ENCODE measurements around the gene FKBP5. TPM values are rescaled to one million over a fixed set of nuclear protein-coding genes. Genes with fewer than 3 reads are reported as not detected.

Gene FKBP5
- total and polyA plus RNA-seq, 2 donors (not counting 3 experiments of a cell fraction or from before 2014, with no cell fraction given), result 16.7 to 56.8 TPM

DNA sequence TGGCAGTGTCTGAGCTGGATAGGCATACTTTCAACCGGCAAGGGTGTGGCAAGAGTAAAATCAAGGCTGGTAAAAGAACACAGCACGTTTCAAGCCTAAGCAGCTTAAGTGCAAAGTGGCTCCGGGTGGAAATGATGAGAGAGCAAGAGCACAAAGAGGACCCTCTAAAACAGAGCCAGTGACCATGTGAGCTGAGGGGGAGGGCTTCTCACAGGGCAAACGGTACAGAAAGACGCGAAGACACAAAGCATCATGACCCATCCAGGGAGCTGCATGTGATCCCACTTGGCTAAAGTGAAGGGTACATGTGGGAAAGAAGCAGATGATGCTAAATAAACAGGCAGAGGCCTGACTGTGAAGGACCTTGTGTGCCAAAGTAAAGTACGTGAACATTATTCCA is 25.7 kb downstream of the FKBP5 start:
- Histone ChIP-seq H3K36me3 (ENCODE audit: control insufficient read depth in 2 of 2, extremely low read depth in 1 of 2, insufficient read depth in 2 of 2, low read length in 2 of 2) (no peaks in the 10 kb centered on the region), H3K27me3 (ENCODE audit: control insufficient read depth in 2 of 2, insufficient read depth in 2 of 2, low read length in 2 of 2) (no peaks in the 10 kb centered on the region), H3K4me1 (ENCODE audit: control insufficient read depth, extremely low read depth, insufficient read depth, low read length) (peaks cover 35% of the 10 kb centered on the region), H3K9me3 (replicated peaks; ENCODE audit: control insufficient read depth, insufficient read depth, low read length) (no peaks in the 10 kb centered on the region), H3K4me3 (replicated peaks in 1 of 3; ENCODE audit: insufficient read depth in 1 of 3, low read depth in 1 of 3, low read length in 3 of 3) (no peak overlapping the region), H3K4me2 (ENCODE audit: insufficient read depth, low read length) (no peak overlapping the region), H4K20me1 (replicated peaks; ENCODE audit: control insufficient read depth, extremely low read depth, insufficient read depth, low read length) (no peaks in the 10 kb centered on the region), H3K79me2 (ENCODE audit: control insufficient read depth, insufficient read depth, low read length) (peaks cover 67% of the 10 kb centered on the region), H2AFZ (ENCODE audit: low read depth, low read length) (no peak overlapping the region), H3K9me1 (replicated peaks; ENCODE audit: control insufficient read depth, extremely low read depth, insufficient read depth, low read length) (no peaks in the 10 kb centered on the region), H3K27ac (ENCODE audit: insufficient read depth, low read depth, low read length) (peak overlapping the region; percentile 74), H3K9ac (replicated peaks; ENCODE audit: extremely low read depth, insufficient read depth, low read length) (peak overlapping the region; percentile 44)
- POLR2A ChIA-PET, result interaction anchor here (0.7 kb wide), 1 partner anchor 23 kb away, joined by 3 read pairs; no protein-coding TSS in a partner anchor
- CTCF ChIA-PET, result interaction anchor here (0.7 to 3.4 kb wide), 9 partner anchors 8 to 74 kb away, joined by 3 to 22 read pairs (median 5); partner anchors contain the start of gene ARMC12
- DNase-seq (ENCODE audit: low read depth, low spot score) (no peak), FAIRE-seq (no peak)
- intact Hi-C loops (cut with micrococcal nuclease) (no loop called here), dilution Hi-C loops (cut with MboI; ENCODE audit: extremely low pct_ligation_motif_present, low sequenced_read_pairs) (no loop called here)
- no TSS peak for BruUV-seq (replicated peaks)
- TF ChIP-seq, protein P1, sequence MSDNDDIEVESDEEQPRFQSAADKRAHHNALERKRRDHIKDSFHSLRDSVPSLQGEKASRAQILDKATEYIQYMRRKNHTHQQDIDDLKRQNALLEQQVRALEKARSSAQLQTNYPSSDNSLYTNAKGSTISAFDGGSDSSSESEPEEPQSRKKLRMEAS (IDR thresholded peaks at IDR 0.05; ENCODE audit: insufficient read depth, insufficient read length), result no peak
- TF ChIP-seq POLR2A (IDR thresholded peaks at IDR 0.05; ENCODE audit: low read depth, low read length) (no peak), EZH2 (IDR thresholded peaks at IDR 0.05; ENCODE audit: borderline replicate concordance, low read depth, low read length, severe bottlenecking) (no peak), MYC (IDR thresholded peaks at IDR 0.05; ENCODE audit: low read depth, low read length) (no peak), POLR2AphosphoS5 (IDR thresholded peaks at IDR 0.05; ENCODE audit: insufficient read depth, low read depth, low read length) (no peak)

GRCh38 chr6:35654883-35655282 is 33.8 kb downstream of the FKBP5 start:
- Histone ChIP-seq H3K79me2 (ENCODE audit: control insufficient read depth, insufficient read depth, low read length) (peaks cover 42% of the 10 kb centered on the region), H3K9me1 (replicated peaks; ENCODE audit: control insufficient read depth, extremely low read depth, insufficient read depth, low read length) (no peaks in the 10 kb centered on the region), H2AFZ (ENCODE audit: low read depth, low read length) (no peak overlapping the region), H3K4me3 (replicated peaks in 1 of 3; ENCODE audit: insufficient read depth in 1 of 3, low read depth in 1 of 3, low read length in 3 of 3) (no peak overlapping the region), H3K27me3 (ENCODE audit: control insufficient read depth in 2 of 2, insufficient read depth in 2 of 2, low read length in 2 of 2) (no peaks in the 10 kb centered on the region), H3K9me3 (replicated peaks; ENCODE audit: control insufficient read depth, insufficient read depth, low read length) (no peaks in the 10 kb centered on the region), H3K4me1 (ENCODE audit: control insufficient read depth, extremely low read depth, insufficient read depth, low read length) (no peaks in the 10 kb centered on the region), H3K4me2 (ENCODE audit: insufficient read depth, low read length) (no peak overlapping the region), H3K9ac (replicated peaks; ENCODE audit: extremely low read depth, insufficient read depth, low read length) (no peak overlapping the region), H4K20me1 (replicated peaks; ENCODE audit: control insufficient read depth, extremely low read depth, insufficient read depth, low read length) (peaks cover 2% of the 10 kb centered on the region), H3K27ac (ENCODE audit: insufficient read depth, low read depth, low read length) (no peak overlapping the region), H3K36me3 (ENCODE audit: control insufficient read depth in 2 of 2, extremely low read depth in 1 of 2, insufficient read depth in 2 of 2, low read length in 2 of 2) (no peaks in the 10 kb centered on the region)
- DNase-seq (ENCODE audit: low read depth, low spot score), result no peak
- dilution Hi-C loops (cut with MboI; ENCODE audit: extremely low pct_ligation_motif_present, low sequenced_read_pairs) (no loop called here), intact Hi-C loops (cut with micrococcal nuclease) (no loop called here)
- ChIA-PET POLR2A (no interaction called here), CTCF (interaction anchor here (1.1 to 1.9 kb wide), 5 partner anchors 8 to 70 kb away, joined by 3 to 6 read pairs (median 3); no protein-coding TSS in a partner anchor)
- no peak for FAIRE-seq
- no peak for TF ChIP-seq POLR2AphosphoS5 (IDR thresholded peaks at IDR 0.05; ENCODE audit: insufficient read depth, low read depth, low read length)
- TF ChIP-seq, protein P2, sequence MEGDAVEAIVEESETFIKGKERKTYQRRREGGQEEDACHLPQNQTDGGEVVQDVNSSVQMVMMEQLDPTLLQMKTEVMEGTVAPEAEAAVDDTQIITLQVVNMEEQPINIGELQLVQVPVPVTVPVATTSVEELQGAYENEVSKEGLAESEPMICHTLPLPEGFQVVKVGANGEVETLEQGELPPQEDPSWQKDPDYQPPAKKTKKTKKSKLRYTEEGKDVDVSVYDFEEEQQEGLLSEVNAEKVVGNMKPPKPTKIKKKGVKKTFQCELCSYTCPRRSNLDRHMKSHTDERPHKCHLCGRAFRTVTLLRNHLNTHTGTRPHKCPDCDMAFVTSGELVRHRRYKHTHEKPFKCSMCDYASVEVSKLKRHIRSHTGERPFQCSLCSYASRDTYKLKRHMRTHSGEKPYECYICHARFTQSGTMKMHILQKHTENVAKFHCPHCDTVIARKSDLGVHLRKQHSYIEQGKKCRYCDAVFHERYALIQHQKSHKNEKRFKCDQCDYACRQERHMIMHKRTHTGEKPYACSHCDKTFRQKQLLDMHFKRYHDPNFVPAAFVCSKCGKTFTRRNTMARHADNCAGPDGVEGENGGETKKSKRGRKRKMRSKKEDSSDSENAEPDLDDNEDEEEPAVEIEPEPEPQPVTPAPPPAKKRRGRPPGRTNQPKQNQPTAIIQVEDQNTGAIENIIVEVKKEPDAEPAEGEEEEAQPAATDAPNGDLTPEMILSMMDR (IDR thresholded peaks at IDR 0.05; ENCODE audit: extremely low read depth in 1 of 2, insufficient read depth in 1 of 2, low read depth in 1 of 2, low read length in 2 of 2), result no peak
- TF ChIP-seq POLR2A (IDR thresholded peaks at IDR 0.05; ENCODE audit: low read depth, low read length), result no peak
- TF ChIP-seq EZH2 (IDR thresholded peaks at IDR 0.05; ENCODE audit: borderline replicate concordance, low read depth, low read length, severe bottlenecking), result no peak
- TF ChIP-seq, protein P1 (IDR thresholded peaks at IDR 0.05; ENCODE audit: insufficient read depth, insufficient read length), result no peak
- TF ChIP-seq GATA2 (IDR thresholded peaks at IDR 0.05; ENCODE audit: insufficient read depth, insufficient read length, low read depth, low read length), result no peak
- TF ChIP-seq JUN (IDR thresholded peaks at IDR 0.05; ENCODE audit: borderline replicate concordance, insufficient read depth, insufficient read length, low read depth), result no peak
- TF ChIP-seq MYC (IDR thresholded peaks at IDR 0.05; ENCODE audit: low read depth, low read length), result no peak
- TF ChIP-seq FOS (IDR thresholded peaks at IDR 0.05; ENCODE audit: borderline replicate concordance, insufficient read depth, low read length), result no peak
- BruUV-seq (replicated peaks), result no TSS peak
